Mesendoderm (in vitro differentiated cells): Measurements from ENCODE around the gene COL13A1.

ENCODE experiments used
- DNase-seq: peaks from one replicate; pipeline ENCODE4 v3.0.0; 2013
- H2AK5ac ChIP-seq: 2 replicates; pipeline ENCODE4 v1.6.1; 2013; ENCODE audit warnings: low read length, inconsistent platforms
- H2BK120ac ChIP-seq: 2 replicates; pipeline ENCODE4 v1.6.1; 2013; ENCODE audit warnings: low read depth, mild to moderate bottlenecking, low read length, moderate library complexity, mixed read lengths
- H2BK15ac ChIP-seq: replicated peaks from 2 replicates; pipeline ENCODE4 v1.6.1; 2013; ENCODE audit warnings: low read depth, mild to moderate bottlenecking, moderate library complexity
- H2BK5ac ChIP-seq: 2 replicates; pipeline ENCODE4 v1.6.1; 2013; ENCODE audit warnings: low read length, inconsistent platforms
- H3K18ac ChIP-seq: 2 replicates; pipeline ENCODE4 v1.6.1; 2013; ENCODE audit warnings: mild to moderate bottlenecking, low read length, mixed read lengths
- H3K23ac ChIP-seq: one replicate; pipeline ENCODE4 v1.6.1; 2013; ENCODE audit warnings: low read length
- H3K27ac ChIP-seq: 2 replicates; pipeline ENCODE4 v1.5.1; 2013; ENCODE audit warnings: low read depth, mild to moderate bottlenecking, inconsistent platforms, low read length, moderate library complexity
- H3K27me3 ChIP-seq: 2 replicates; pipeline ENCODE4 v1.6.1; 2013; ENCODE audit warnings: low read length, control low read depth, mild to moderate bottlenecking, inconsistent platforms; ENCODE audit not compliant: insufficient read depth, poor library complexity
- H3K36me3 ChIP-seq: 2 replicates; pipeline ENCODE4 v1.6.1; 2013; ENCODE audit warnings: low read length, inconsistent platforms; ENCODE audit not compliant: control insufficient read depth, insufficient read depth
- H3K4ac ChIP-seq: one replicate; pipeline ENCODE4 v1.6.1; 2013; ENCODE audit warnings: low read depth, mild to moderate bottlenecking, low read length, moderate library complexity
- H3K4me1 ChIP-seq: 2 replicates; pipeline ENCODE4 v1.6.1; 2013; ENCODE audit warnings: low read depth, low read length, inconsistent platforms; ENCODE audit not compliant: control insufficient read depth
- H3K4me2 ChIP-seq: 2 replicates; pipeline ENCODE4 v1.6.1; 2013; ENCODE audit warnings: low read length
- H3K4me3 ChIP-seq: 2 replicates; pipeline ENCODE4 v1.5.1; 2013; ENCODE audit warnings: mild to moderate bottlenecking, low read length
- H3K56ac ChIP-seq: one replicate; pipeline ENCODE4 v1.6.1; 2013; ENCODE audit warnings: low read length
- H3K79me1 ChIP-seq: 2 replicates; pipeline ENCODE4 v1.6.1; 2013; ENCODE audit warnings: low read length, inconsistent platforms
- H3K79me2 ChIP-seq: 2 replicates; pipeline ENCODE4 v1.6.1; 2013; ENCODE audit warnings: mild to moderate bottlenecking, low read length; ENCODE audit not compliant: control insufficient read depth, insufficient read depth
- H3K9ac ChIP-seq: 2 replicates; pipeline ENCODE4 v1.6.1; 2013; ENCODE audit warnings: low read length, inconsistent platforms
- H4K5ac ChIP-seq: one replicate; pipeline ENCODE4 v1.6.1; 2013; ENCODE audit warnings: low read length
- H4K8ac ChIP-seq: one replicate; pipeline ENCODE4 v1.6.1; 2013; ENCODE audit warnings: low read depth, mild to moderate bottlenecking, control low read depth, low read length, moderate library complexity
- WGBS: extraction: QIAGEN DNeasy Blood & Tissue Kit; methylation state at CpG from one replicate; pipeline ENCODE4 v1.1.7; 2013; ENCODE audit warnings: low lambda C conversion rate, missing lambda C conversion rate; ENCODE audit not compliant: insufficient coverage; ENCODE audit errors: extremely low coverage; 5-methylcytosine and 5-hydroxymethylcytosine counted together

COL13A1 gene

GRCh38 chr10:69870591-69870990, 68.9 kb downstream of the COL13A1 start:
- Histone ChIP-seq H3K79me2 (no peaks in the 10 kb centered on the region), H3K56ac (peak overlapping the region; percentile 2), H2BK5ac (no peak overlapping the region), H3K9ac (peak overlapping the region; percentile 24), H3K27me3 (no peaks in the 10 kb centered on the region), H3K4me3 (no peak overlapping the region), H3K23ac (peak overlapping the region; percentile 72), H3K4me1 (peaks cover 20% of the 10 kb centered on the region), H3K79me1 (peaks cover 3% of the 10 kb centered on the region), H3K27ac (no peak overlapping the region), H4K5ac (no peak overlapping the region), H3K18ac (no peak overlapping the region), H2BK15ac (no peak overlapping the region), H2BK120ac (no peak overlapping the region), H3K36me3 (no peaks in the 10 kb centered on the region), H3K4me2 (no peak overlapping the region), H4K8ac (no peak overlapping the region), H3K4ac (no peak overlapping the region), H2AK5ac (peak overlapping the region; percentile 77)
- no CpG with 5 or more reads among the region's 7 CpGs for WGBS
- no peak for DNase-seq

GRCh38 chr10:69871074-69871473, 69.4 kb downstream of the COL13A1 start:
- Histone ChIP-seq H3K79me1 (peaks cover 3% of the 10 kb centered on the region), H4K5ac (no peak overlapping the region), H3K18ac (no peak overlapping the region), H4K8ac (no peak overlapping the region), H3K23ac (no peak overlapping the region), H2BK5ac (no peak overlapping the region), H3K4ac (no peak overlapping the region), H2BK120ac (no peak overlapping the region), H2AK5ac (peak overlapping the region; percentile 77), H3K56ac (peak overlapping the region; percentile 36), H3K36me3 (no peaks in the 10 kb centered on the region), H3K4me2 (no peak overlapping the region), H3K27ac (no peak overlapping the region), H3K4me1 (peaks cover 21% of the 10 kb centered on the region), H3K79me2 (no peaks in the 10 kb centered on the region), H3K4me3 (no peak overlapping the region), H2BK15ac (no peak overlapping the region), H3K9ac (peak overlapping the region; percentile 24), H3K27me3 (no peaks in the 10 kb centered on the region)
- no peak for DNase-seq
- no CpG with 5 or more reads among the region's 9 CpGs for WGBS

GRCh38 chr10:69872323-69872722, 70.6 kb downstream of the COL13A1 start:
- Histone ChIP-seq H3K23ac (no peak overlapping the region), H3K27me3 (no peaks in the 10 kb centered on the region), H2BK15ac (no peak overlapping the region), H4K5ac (no peak overlapping the region), H2BK120ac (no peak overlapping the region), H2AK5ac (no peak overlapping the region), H3K79me1 (peaks cover 3% of the 10 kb centered on the region), H4K8ac (no peak overlapping the region), H3K18ac (no peak overlapping the region), H3K4me1 (peaks cover 21% of the 10 kb centered on the region), H3K27ac (no peak overlapping the region), H2BK5ac (no peak overlapping the region), H3K4me3 (no peak overlapping the region), H3K36me3 (no peaks in the 10 kb centered on the region), H3K56ac (peak overlapping the region; percentile 8), H3K9ac (no peak overlapping the region), H3K4me2 (no peak overlapping the region), H3K4ac (no peak overlapping the region), H3K79me2 (no peaks in the 10 kb centered on the region)
- no CpG with 5 or more reads among the region's 2 CpGs for WGBS
- DNase-seq = no peak

- Histone ChIP-seq H3K56ac (no peak overlapping the region), H2BK15ac (no peak overlapping the region), H3K23ac (no peak overlapping the region), H3K4ac (no peak overlapping the region), H3K18ac (no peak overlapping the region), H3K36me3 (no peaks in the 10 kb centered on the region), H4K8ac (no peak overlapping the region), H2BK5ac (no peak overlapping the region), H3K79me2 (no peaks in the 10 kb centered on the region), H2AK5ac (no peak overlapping the region), H3K27me3 (no peaks in the 10 kb centered on the region), H2BK120ac (no peak overlapping the region), H3K4me3 (no peak overlapping the region), H3K9ac (no peak overlapping the region), H4K5ac (no peak overlapping the region), H3K4me2 (no peak overlapping the region), H3K79me1 (peaks cover 3% of the 10 kb centered on the region), H3K27ac (no peak overlapping the region), H3K4me1 (peaks cover 27% of the 10 kb centered on the region)
- no peak for DNase-seq
- no CpG with 5 or more reads among the region's 4 CpGs for WGBS
Observed at GRCh38 chr10:69873135-69873639, 71.5 kb downstream of the COL13A1 start.

- Histone ChIP-seq H4K5ac (no peak overlapping the region), H3K36me3 (no peaks in the 10 kb centered on the region), H3K4ac (peak overlapping the region; percentile 56), H3K4me3 (no peak overlapping the region), H3K79me2 (no peaks in the 10 kb centered on the region), H4K8ac (no peak overlapping the region), H2AK5ac (peak overlapping the region; percentile 99), H3K79me1 (peaks cover 3% of the 10 kb centered on the region), H3K27ac (no peak overlapping the region), H3K56ac (no peak overlapping the region), H3K4me1 (peaks cover 24% of the 10 kb centered on the region), H3K23ac (no peak overlapping the region), H2BK120ac (no peak overlapping the region), H3K9ac (no peak overlapping the region), H2BK15ac (no peak overlapping the region), H3K18ac (no peak overlapping the region), H3K27me3 (no peaks in the 10 kb centered on the region), H3K4me2 (no peak overlapping the region), H2BK5ac (no peak overlapping the region)
- no CpG with 5 or more reads among the region's 6 CpGs for WGBS
- no peak for DNase-seq
Observed at GRCh38 chr10:69874449-69874848, 72.7 kb downstream of the COL13A1 start.

- H3K9ac ChIP-seq = peak overlapping the region; percentile 49
- no peak overlapping the region for H4K5ac ChIP-seq
- peak overlapping the region; percentile 63 for H3K18ac ChIP-seq
- H3K79me2 ChIP-seq = no peaks in the 10 kb centered on the region
- peaks cover 3% of the 10 kb centered on the region for H3K79me1 ChIP-seq
- H4K8ac ChIP-seq = no peak overlapping the region
- no peaks in the 10 kb centered on the region for H3K36me3 ChIP-seq
- peak overlapping the region; percentile 40 for H2AK5ac ChIP-seq
- H3K4ac ChIP-seq = peak overlapping the region; percentile 81
- H2BK15ac ChIP-seq = no peak overlapping the region
- H2BK5ac ChIP-seq = peak overlapping the region; percentile 52
- peaks cover 27% of the 10 kb centered on the region for H3K4me1 ChIP-seq
- DNase-seq = peak; percentile 80
- H3K23ac ChIP-seq = no peak overlapping the region
- no peak overlapping the region for H3K4me3 ChIP-seq
- H3K27ac ChIP-seq = peak overlapping the region; percentile 48
- no peaks in the 10 kb centered on the region for H3K27me3 ChIP-seq
- H2BK120ac ChIP-seq = peak overlapping the region; percentile 24
- no CpG with 5 or more reads among the region's 4 CpGs for WGBS
- H3K4me2 ChIP-seq = no peak overlapping the region
- H3K56ac ChIP-seq = peak overlapping the region; percentile 81
Observed at GRCh38 chr10:69875856-69876255, 74.2 kb downstream of the COL13A1 start.
